Measurements from ENCODE around the gene ANXA9.

ANXA9 gene

DNA sequence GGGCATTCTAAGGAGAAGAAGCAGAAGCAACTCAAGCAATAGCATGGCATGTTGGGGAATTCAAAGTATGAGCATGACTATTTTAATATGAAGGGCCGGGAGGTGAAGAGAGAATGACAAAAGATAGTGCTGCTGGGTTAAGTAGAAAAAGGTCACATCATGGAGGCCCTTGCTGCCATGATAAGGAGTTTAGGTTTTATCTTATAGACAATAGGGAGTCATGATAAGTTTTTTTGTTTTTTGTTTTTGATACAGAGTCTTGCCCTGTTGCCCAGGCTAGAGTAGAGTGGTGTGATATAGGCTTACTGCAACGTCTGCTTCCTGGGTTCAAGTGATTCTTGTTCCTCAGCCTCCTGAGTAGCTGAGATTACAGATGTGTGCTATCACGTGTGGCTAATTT lies 57.4 kb downstream of the ANXA9 start:
- in situ Hi-C loops (cut with MboI; ENCODE audit: low sequenced_read_pairs) = no loop called here

DNA sequence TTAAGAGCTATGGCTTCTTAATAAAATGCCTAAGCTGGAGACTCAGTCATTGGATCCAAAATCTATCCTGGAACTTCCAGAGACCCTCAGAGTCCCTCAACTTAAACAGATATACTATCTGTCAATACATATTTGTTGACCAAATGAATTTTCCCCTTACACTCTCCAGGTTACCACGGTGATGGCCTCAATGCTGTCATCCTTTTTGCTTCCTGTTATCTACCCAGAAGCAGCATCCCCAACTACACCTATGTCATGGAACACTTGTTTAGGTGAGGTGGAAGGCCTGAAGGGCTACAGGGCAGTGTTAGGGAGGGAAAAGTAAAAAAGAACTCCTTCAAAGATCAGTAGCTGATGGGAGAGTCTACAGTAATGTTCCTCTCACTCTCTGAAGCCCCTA lies 61.1 kb downstream of the ANXA9 start:
- in situ Hi-C loops (cut with MboI; ENCODE audit: low sequenced_read_pairs) = no loop called here

All from HL-60/S4 (cell line).